GM23338 (cell line): ENCODE measurements around the gene SUSD3.

Source experiments
- CREB1 ChIP-seq: fragments of 250-450 bp; sonication (Bioruptor Pico); IDR thresholded peaks from 2 replicates; pipeline ENCODE4 v1.5.0; 2020; ENCODE audit warnings: low read depth, mild to moderate bottlenecking, moderate library complexity
- CTCF ChIP-seq, 2 experiments: fragments of 200-600 bp in 1 of 2; sonication (generic) in 1 of 2; conservative IDR thresholded peaks; 2 replicates each; pipeline versions ENCODE4 v1.5.1 to v1.6.1; 2016 to 2017; ENCODE audit warnings: antibody characterized with exemption in 2 of 2, low read depth in 2 of 2, mild to moderate bottlenecking in 2 of 2, moderate library complexity in 1 of 2
- EZH2 ChIP-seq: fragments of 200-600 bp; sonication (generic); IDR thresholded peaks from one replicate; pipeline ENCODE4 v1.8.0; 2017; ENCODE audit warnings: antibody characterized with exemption, mild to moderate bottlenecking, low read depth; ENCODE audit not compliant: unreplicated experiment
- EZH2phosphoT487 ChIP-seq: fragments of 200-600 bp; sonication (generic); IDR thresholded peaks from one replicate; pipeline ENCODE4 v1.8.1; 2018; ENCODE audit warnings: antibody characterized with exemption; ENCODE audit not compliant: unreplicated experiment
- NANOG ChIP-seq: IDR thresholded peaks from 2 replicates; pipeline ENCODE4 v1.6.1; 2016; ENCODE audit warnings: antibody characterized with exemption, borderline replicate concordance
- POLR2AphosphoS5 ChIP-seq: IDR thresholded peaks from 2 replicates; pipeline ENCODE4 v1.6.1; 2016; ENCODE audit warnings: antibody characterized with exemption, low read depth
- STAT1 ChIP-seq: IDR thresholded peaks from one replicate; pipeline ENCODE4 v1.6.1; 2016; ENCODE audit warnings: antibody characterized with exemption; ENCODE audit not compliant: unreplicated experiment
- ZNF114 ChIP-seq: fragments of 250-450 bp; sonication (Bioruptor Pico); IDR thresholded peaks from 2 replicates; pipeline ENCODE4 v1.5.0; 2020; ENCODE audit warnings: mild to moderate bottlenecking, moderate library complexity
- ZNF331 ChIP-seq: fragments of 250-450 bp; sonication (Bioruptor Pico); IDR thresholded peaks from 2 replicates; pipeline ENCODE4 v1.5.0; 2020; ENCODE audit warnings: low read depth, mild to moderate bottlenecking, moderate library complexity
- ZNF462 ChIP-seq: fragments of 250-450 bp; sonication (Bioruptor Pico); IDR thresholded peaks from 2 replicates; pipeline ENCODE4 v1.5.0; 2020; ENCODE audit warnings: mild to moderate bottlenecking, moderate library complexity
- TF ChIP-seq, protein P1 (sequence below): IDR thresholded peaks from one replicate; pipeline ENCODE4 v1.6.1; 2018; ENCODE audit warnings: antibody characterized with exemption; ENCODE audit not compliant: unreplicated experiment
- TF ChIP-seq, protein P2 (sequence below): IDR thresholded peaks from 2 replicates; pipeline ENCODE4 v1.6.1; 2016; ENCODE audit warnings: antibody characterized with exemption

- TF ChIP-seq CTCF (conservative IDR thresholded peaks at IDR 0.05; ENCODE audit: low read depth in 2 of 2) (no peak), EZH2phosphoT487 (no peak), ZNF114 (CRISPR knock-in tag) (no peak), NANOG (no peak), EZH2 (no peak), STAT1 (no peak), CREB1 (no peak), ZNF462 (CRISPR knock-in tag) (no peak), POLR2AphosphoS5 (no peak), ZNF331 (CRISPR knock-in tag) (no peak)
- TF ChIP-seq, protein P1, sequence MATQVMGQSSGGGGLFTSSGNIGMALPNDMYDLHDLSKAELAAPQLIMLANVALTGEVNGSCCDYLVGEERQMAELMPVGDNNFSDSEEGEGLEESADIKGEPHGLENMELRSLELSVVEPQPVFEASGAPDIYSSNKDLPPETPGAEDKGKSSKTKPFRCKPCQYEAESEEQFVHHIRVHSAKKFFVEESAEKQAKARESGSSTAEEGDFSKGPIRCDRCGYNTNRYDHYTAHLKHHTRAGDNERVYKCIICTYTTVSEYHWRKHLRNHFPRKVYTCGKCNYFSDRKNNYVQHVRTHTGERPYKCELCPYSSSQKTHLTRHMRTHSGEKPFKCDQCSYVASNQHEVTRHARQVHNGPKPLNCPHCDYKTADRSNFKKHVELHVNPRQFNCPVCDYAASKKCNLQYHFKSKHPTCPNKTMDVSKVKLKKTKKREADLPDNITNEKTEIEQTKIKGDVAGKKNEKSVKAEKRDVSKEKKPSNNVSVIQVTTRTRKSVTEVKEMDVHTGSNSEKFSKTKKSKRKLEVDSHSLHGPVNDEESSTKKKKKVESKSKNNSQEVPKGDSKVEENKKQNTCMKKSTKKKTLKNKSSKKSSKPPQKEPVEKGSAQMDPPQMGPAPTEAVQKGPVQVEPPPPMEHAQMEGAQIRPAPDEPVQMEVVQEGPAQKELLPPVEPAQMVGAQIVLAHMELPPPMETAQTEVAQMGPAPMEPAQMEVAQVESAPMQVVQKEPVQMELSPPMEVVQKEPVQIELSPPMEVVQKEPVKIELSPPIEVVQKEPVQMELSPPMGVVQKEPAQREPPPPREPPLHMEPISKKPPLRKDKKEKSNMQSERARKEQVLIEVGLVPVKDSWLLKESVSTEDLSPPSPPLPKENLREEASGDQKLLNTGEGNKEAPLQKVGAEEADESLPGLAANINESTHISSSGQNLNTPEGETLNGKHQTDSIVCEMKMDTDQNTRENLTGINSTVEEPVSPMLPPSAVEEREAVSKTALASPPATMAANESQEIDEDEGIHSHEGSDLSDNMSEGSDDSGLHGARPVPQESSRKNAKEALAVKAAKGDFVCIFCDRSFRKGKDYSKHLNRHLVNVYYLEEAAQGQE, result no peak
- TF ChIP-seq, protein P2, sequence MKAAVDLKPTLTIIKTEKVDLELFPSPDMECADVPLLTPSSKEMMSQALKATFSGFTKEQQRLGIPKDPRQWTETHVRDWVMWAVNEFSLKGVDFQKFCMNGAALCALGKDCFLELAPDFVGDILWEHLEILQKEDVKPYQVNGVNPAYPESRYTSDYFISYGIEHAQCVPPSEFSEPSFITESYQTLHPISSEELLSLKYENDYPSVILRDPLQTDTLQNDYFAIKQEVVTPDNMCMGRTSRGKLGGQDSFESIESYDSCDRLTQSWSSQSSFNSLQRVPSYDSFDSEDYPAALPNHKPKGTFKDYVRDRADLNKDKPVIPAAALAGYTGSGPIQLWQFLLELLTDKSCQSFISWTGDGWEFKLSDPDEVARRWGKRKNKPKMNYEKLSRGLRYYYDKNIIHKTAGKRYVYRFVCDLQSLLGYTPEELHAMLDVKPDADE, result no peak
These were observed 71.4 kb downstream of the SUSD3 start for GRCh38 chr9:93129691-93130500.
